ENCODE measurements around the gene MOSMO. TPM values are rescaled to one million over a fixed set of nuclear protein-coding genes. Genes with fewer than 3 reads are reported as not detected.

The MOSMO gene
- total RNA-seq, 1 experiment from 2014 or later, result 10.9 TPM

DNA sequence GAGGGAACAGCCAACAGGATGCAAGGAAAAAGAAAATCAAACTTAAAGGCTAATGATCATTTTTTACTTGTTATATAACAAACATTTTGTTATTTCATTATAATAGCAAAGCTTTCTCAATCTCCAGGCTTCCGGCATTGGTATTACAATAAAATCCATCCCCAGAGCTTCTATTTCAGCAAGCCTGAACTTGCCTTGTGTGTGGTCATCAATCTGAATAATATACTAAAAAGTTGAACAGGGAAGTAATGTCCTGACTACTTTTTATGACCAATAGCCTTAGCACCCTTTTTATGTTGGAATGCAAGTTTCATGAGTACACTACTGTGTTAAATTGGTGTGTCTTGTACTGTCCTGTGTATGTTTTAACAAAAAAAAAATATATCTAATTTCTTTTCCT lies 57.3 kb downstream of the MOSMO start:
- Histone ChIP-seq H3K4me1 (no peaks in the 10 kb centered on the region), H3K4me3 (ENCODE audit: low read depth, low read length) (no peak overlapping the region), H3K9me3 (no peaks in the 10 kb centered on the region), H3K36me3 (ENCODE audit: control insufficient read depth, insufficient read depth, low read length) (no peaks in the 10 kb centered on the region), H3K27me3 (replicated peaks; ENCODE audit: control insufficient read depth, insufficient read depth, low read length) (no peaks in the 10 kb centered on the region)
- no TSS peak for BruUV-seq (replicated peaks)
- Mint-ChIP-seq H3K27me3 (ENCODE audit: insufficient read depth, unreplicated experiment) (no peaks in the 10 kb centered on the region), H3K4me1 (ENCODE audit: low read depth, unreplicated experiment) (no peaks in the 10 kb centered on the region), H3K36me3 (ENCODE audit: insufficient read depth, unreplicated experiment) (peaks cover 7% of the 10 kb centered on the region), H3K9me3 (ENCODE audit: unreplicated experiment) (peaks cover 10% of the 10 kb centered on the region), H3K27ac (ENCODE audit: unreplicated experiment) (no peak overlapping the region), H3K4me3 (ENCODE audit: unreplicated experiment) (no peak overlapping the region)
- TF ChIP-seq, protein P1, sequence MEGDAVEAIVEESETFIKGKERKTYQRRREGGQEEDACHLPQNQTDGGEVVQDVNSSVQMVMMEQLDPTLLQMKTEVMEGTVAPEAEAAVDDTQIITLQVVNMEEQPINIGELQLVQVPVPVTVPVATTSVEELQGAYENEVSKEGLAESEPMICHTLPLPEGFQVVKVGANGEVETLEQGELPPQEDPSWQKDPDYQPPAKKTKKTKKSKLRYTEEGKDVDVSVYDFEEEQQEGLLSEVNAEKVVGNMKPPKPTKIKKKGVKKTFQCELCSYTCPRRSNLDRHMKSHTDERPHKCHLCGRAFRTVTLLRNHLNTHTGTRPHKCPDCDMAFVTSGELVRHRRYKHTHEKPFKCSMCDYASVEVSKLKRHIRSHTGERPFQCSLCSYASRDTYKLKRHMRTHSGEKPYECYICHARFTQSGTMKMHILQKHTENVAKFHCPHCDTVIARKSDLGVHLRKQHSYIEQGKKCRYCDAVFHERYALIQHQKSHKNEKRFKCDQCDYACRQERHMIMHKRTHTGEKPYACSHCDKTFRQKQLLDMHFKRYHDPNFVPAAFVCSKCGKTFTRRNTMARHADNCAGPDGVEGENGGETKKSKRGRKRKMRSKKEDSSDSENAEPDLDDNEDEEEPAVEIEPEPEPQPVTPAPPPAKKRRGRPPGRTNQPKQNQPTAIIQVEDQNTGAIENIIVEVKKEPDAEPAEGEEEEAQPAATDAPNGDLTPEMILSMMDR (IDR thresholded peaks at IDR 0.05; ENCODE audit: insufficient read depth in 1 of 2, low read depth in 1 of 2, low read length in 1 of 2, severe bottlenecking in 1 of 2, unreplicated experiment in 1 of 2), result no peak
- POLR2A ChIA-PET, result no interaction called here
- CTCF ChIA-PET, result no interaction called here
- intact Hi-C loops (cut with micrococcal nuclease; ENCODE audit: unreplicated experiment), result no loop called here
- DNase-seq, result no peak

DNA sequence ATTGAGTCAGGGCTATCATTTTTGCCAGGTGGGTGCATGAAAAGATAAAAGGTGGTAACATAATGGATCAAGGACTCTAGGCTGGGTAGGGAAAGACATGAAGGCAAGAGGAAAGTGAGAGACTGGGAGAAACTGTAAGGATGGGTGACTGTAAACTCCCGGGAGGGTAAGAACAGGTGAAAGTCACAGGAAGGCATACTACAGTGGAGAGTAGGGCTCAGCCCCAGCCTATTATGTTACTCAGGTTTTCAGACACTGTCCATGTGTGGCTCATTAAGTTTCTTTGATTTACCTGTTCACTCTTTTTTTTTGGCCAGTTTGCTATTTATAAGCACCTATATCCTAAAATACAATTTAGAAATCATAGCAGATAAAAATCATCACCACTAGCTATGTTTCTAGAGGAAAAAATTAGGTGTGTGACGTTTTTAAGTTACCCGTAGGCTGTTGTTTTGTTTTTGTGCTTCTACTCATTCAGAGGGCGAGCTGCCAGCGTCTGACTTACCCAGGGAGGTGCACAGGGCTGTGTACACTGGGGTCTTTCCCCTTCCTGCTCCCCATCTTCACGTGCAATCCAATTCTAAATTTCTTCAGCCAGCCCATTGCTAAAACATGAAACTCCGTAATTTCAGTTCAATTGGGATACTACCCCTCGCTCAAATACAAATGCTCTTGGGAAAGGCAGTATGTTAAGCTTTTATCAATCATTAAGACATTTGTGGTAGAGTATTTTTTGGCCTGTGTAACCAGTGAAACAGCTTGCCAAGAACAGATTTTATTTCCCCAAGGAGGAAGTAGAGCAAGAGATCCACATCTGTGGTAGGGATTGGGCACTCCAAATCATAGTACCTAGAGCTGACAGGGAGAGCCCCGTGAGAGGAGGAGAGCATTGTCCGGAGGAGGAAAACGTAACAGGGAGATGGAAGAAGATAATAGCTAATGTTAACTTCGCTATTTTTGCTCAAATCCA lies 62.7 kb downstream of the MOSMO start:
- ChIA-PET POLR2A (no interaction called here), CTCF (no interaction called here)
- Histone ChIP-seq H3K4me1 (no peaks in the 10 kb centered on the region), H3K4me3 (ENCODE audit: low read depth, low read length) (no peak overlapping the region), H3K9me3 (no peaks in the 10 kb centered on the region), H3K27me3 (replicated peaks; ENCODE audit: control insufficient read depth, insufficient read depth, low read length) (no peaks in the 10 kb centered on the region), H3K36me3 (ENCODE audit: control insufficient read depth, insufficient read depth, low read length) (no peaks in the 10 kb centered on the region)
- intact Hi-C loops (cut with micrococcal nuclease; ENCODE audit: unreplicated experiment), result no loop called here
- H3K27me3 Mint-ChIP-seq (ENCODE audit: insufficient read depth, unreplicated experiment), result no peaks in the 10 kb centered on the region
- no peak overlapping the region for H3K4me3 Mint-ChIP-seq (ENCODE audit: unreplicated experiment)
- DNase-seq, result no peak
- TF ChIP-seq, protein P1 (IDR thresholded peaks at IDR 0.05; ENCODE audit: insufficient read depth in 1 of 2, low read depth in 1 of 2, low read length in 1 of 2, severe bottlenecking in 1 of 2, unreplicated experiment in 1 of 2), result no peak
- no peaks in the 10 kb centered on the region for H3K4me1 Mint-ChIP-seq (ENCODE audit: low read depth, unreplicated experiment)
- peaks cover 10% of the 10 kb centered on the region for H3K9me3 Mint-ChIP-seq (ENCODE audit: unreplicated experiment)
- BruUV-seq (replicated peaks), result no TSS peak
- peaks cover 7% of the 10 kb centered on the region for H3K36me3 Mint-ChIP-seq (ENCODE audit: insufficient read depth, unreplicated experiment)
- H3K27ac Mint-ChIP-seq (ENCODE audit: unreplicated experiment), result no peak overlapping the region

DNA sequence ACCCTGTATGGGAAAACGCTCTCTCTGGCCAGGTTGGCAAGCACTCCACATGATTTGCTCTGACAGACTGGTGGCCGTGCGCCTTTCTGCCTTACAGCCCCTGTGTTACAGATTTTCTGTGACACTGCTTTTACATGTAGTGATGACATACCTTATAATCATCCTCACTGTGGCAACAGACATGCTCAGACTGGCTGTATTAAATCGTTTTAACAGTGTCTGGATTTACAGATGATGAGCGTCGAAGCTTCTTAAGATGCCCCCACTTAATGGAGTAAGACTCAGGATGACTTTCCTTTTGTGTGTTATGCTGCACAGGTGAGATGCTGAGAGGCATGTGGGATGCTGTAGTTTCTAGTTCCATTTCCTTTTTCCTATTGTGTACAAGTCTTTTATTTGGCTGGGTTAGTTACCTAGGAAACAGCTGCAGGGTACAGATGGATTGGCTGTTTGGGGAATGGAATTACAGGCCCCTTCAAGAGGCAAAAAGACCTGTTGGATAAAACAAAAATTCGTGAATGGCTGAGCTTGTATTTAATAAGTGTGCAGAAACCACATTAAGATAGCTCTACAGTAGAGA lies 63.5 kb downstream of the MOSMO start:
- H3K9me3 ChIP-seq, result no peaks in the 10 kb centered on the region
- POLR2A ChIA-PET, result no interaction called here
- no TSS peak for BruUV-seq (replicated peaks)
- intact Hi-C loops (cut with micrococcal nuclease; ENCODE audit: unreplicated experiment), result no loop called here
- H3K4me1 Mint-ChIP-seq (ENCODE audit: low read depth, unreplicated experiment), result no peaks in the 10 kb centered on the region
- CTCF ChIA-PET, result no interaction called here
- H3K27me3 Mint-ChIP-seq (ENCODE audit: insufficient read depth, unreplicated experiment), result no peaks in the 10 kb centered on the region
- peaks cover 7% of the 10 kb centered on the region for H3K36me3 Mint-ChIP-seq (ENCODE audit: insufficient read depth, unreplicated experiment)
- no peak overlapping the region for H3K4me3 Mint-ChIP-seq (ENCODE audit: unreplicated experiment)
- H3K4me1 ChIP-seq, result no peaks in the 10 kb centered on the region
- H3K9me3 Mint-ChIP-seq (ENCODE audit: unreplicated experiment), result peaks cover 10% of the 10 kb centered on the region
- no peaks in the 10 kb centered on the region for H3K36me3 ChIP-seq (ENCODE audit: control insufficient read depth, insufficient read depth, low read length)
- H3K27ac Mint-ChIP-seq (ENCODE audit: unreplicated experiment), result no peak overlapping the region
- no peak for DNase-seq
- H3K4me3 ChIP-seq (ENCODE audit: low read depth, low read length), result no peak overlapping the region
- TF ChIP-seq, protein P1 (IDR thresholded peaks at IDR 0.05; ENCODE audit: insufficient read depth in 1 of 2, low read depth in 1 of 2, low read length in 1 of 2, severe bottlenecking in 1 of 2, unreplicated experiment in 1 of 2), result no peak
- no peaks in the 10 kb centered on the region for H3K27me3 ChIP-seq (replicated peaks; ENCODE audit: control insufficient read depth, insufficient read depth, low read length)

All from Caco-2 (cell line).